GM12878 (cell line): ENCODE results near the gene RRP12.

Experiments
- CTCF ChIP-seq, 3 experiments: IDR thresholded peaks in 2 of 3; conservative IDR thresholded peaks in 1 of 3; 2 replicates each; pipeline ENCODE4 v1.5.1; 2011; ENCODE audit warnings: low read depth in 3 of 3, low read length in 3 of 3, mild to moderate bottlenecking in 3 of 3, control low read depth in 2 of 3, moderate library complexity in 2 of 3, inconsistent platforms in 1 of 3, mixed read lengths in 1 of 3; ENCODE audit not compliant: control insufficient read depth in 2 of 3, insufficient read depth in 1 of 3; ENCODE audit errors: extremely low read depth in 1 of 3
- POLR2AphosphoS5 ChIP-seq: IDR thresholded peaks from 2 replicates; pipeline ENCODE4 v1.6.1; 2011; ENCODE audit warnings: mild to moderate bottlenecking, low read length, inconsistent platforms
- REST ChIP-seq: IDR thresholded peaks from 2 replicates; pipeline ENCODE4 v1.6.1; 2012; ENCODE audit warnings: mild to moderate bottlenecking, low read depth, low read length
- YY1 ChIP-seq: IDR thresholded peaks from 2 replicates; pipeline ENCODE4 v1.6.1; 2011; ENCODE audit warnings: low read depth, mild to moderate bottlenecking, low read length

GRCh38 chr10:97404044-97404443, 2.9 kb upstream of the RRP12 start:
- TF ChIP-seq CTCF (IDR thresholded peaks at IDR 0.05 in 2 of 3, conservative IDR thresholded peaks at IDR 0.05 in 1 of 3; ENCODE audit: control insufficient read depth in 2 of 3, extremely low read depth in 1 of 3, insufficient read depth in 1 of 3, low read depth in 3 of 3, low read length in 3 of 3) (no peak), YY1 (no peak), REST (no peak), POLR2AphosphoS5 (no peak)
